HG02623 (cell line): Measurements from ENCODE around the gene HOOK1.
"Not testable (repeated sequence)": the region's sequence is repeated elsewhere in the genome, so short reads cannot be mapped to it uniquely, and the experiment has no call there.

ENCODE experiments used
- ATAC-seq: cut with Tn5 transposase; IDR thresholded peaks from one replicate; pipeline ENCODE4 v1.9.1; 2021; ENCODE audit warnings: moderate library complexity; ENCODE audit not compliant: unreplicated experiment

The HOOK1 gene

GRCh38 chr1:59819566-59820438, 5.1 kb downstream of the HOOK1 start:
- no peak for ATAC-seq

- ATAC-seq = no peak
Observed at GRCh38 chr1:59827055-59827643, 12.4 kb downstream of the HOOK1 start.

- no peak for ATAC-seq
Observed at GRCh38 chr1:59828160-59828559, 13.4 kb downstream of the HOOK1 start.

GRCh38 chr1:59831529-59831928, 16.8 kb downstream of the HOOK1 start:
- ATAC-seq = no peak

- ATAC-seq = no peak
Observed at GRCh38 chr1:59833022-59833421, 18.3 kb downstream of the HOOK1 start.

GRCh38 chr1:59833991-59834390, 19.2 kb downstream of the HOOK1 start:
- no peak for ATAC-seq

GRCh38 chr1:59837857-59838256, 23.1 kb downstream of the HOOK1 start:
- not testable (repeated sequence) for ATAC-seq

GRCh38 chr1:59845091-59845490, 30.3 kb downstream of the HOOK1 start:
- ATAC-seq = no peak

GRCh38 chr1:59846209-59846894, 31.6 kb downstream of the HOOK1 start:
- ATAC-seq = no peak

- no peak for ATAC-seq
Observed at GRCh38 chr1:59846895-59847282, 32.1 kb downstream of the HOOK1 start.

GRCh38 chr1:59852117-59852516, 37.4 kb downstream of the HOOK1 start:
- no peak for ATAC-seq

- not testable (repeated sequence) for ATAC-seq
Observed at GRCh38 chr1:59855297-59855696, 40.5 kb downstream of the HOOK1 start.

GRCh38 chr1:59856725-59857338, 42.1 kb downstream of the HOOK1 start:
- no peak for ATAC-seq

- ATAC-seq = no peak
Observed at GRCh38 chr1:59857679-59858354, 43.1 kb downstream of the HOOK1 start.

- ATAC-seq = no peak
Observed at GRCh38 chr1:59866462-59866861, 51.7 kb downstream of the HOOK1 start.

GRCh38 chr1:59871746-59872145, 57.0 kb downstream of the HOOK1 start:
- no peak for ATAC-seq

- ATAC-seq = no peak
Observed at GRCh38 chr1:59877108-59877682, 62.4 kb downstream of the HOOK1 start.

- no peak for ATAC-seq
Observed at GRCh38 chr1:59878370-59878769, 63.6 kb downstream of the HOOK1 start.

- ATAC-seq = no peak
Observed at GRCh38 chr1:59879574-59879973, 64.8 kb downstream of the HOOK1 start.

- ATAC-seq = no peak
Observed at GRCh38 chr1:59879996-59880505, 65.3 kb downstream of the HOOK1 start.
